HEK293 (cell line): ENCODE measurements around the gene FAM90A1.
A peak's percentile ranks its signal among the peaks of the same experiment; 100 is the strongest.
"Not testable (repeated sequence)": the region's sequence is repeated elsewhere in the genome, so short reads cannot be mapped to it uniquely, and the experiment has no call there.

Experiments used
- CTCF ChIA-PET: fragments of 350-600 bp; formaldehyde crosslinking; extraction: SDS; loops from one replicate; lab custom pipeline; 2021; ENCODE audit warnings: antibody characterized with exemption; lab: Yijun Ruan, JAX
- POLR2A ChIA-PET: fragments of 300-600 bp; formaldehyde crosslinking; extraction: SDS; loops from one replicate; lab custom pipeline; 2020; ENCODE audit warnings: antibody characterized with exemption, inconsistent platforms; lab: Yijun Ruan, JAX
- H3K27ac ChIP-seq: fragments of 200-500 bp; sonication (Bioruptor generic); 2 replicates; pipeline ENCODE4 v1.5.1; 2014; ENCODE audit warnings: low read depth, low read length, control low read depth, inconsistent platforms; ENCODE audit errors: extremely low read depth
- H3K36me3 ChIP-seq, 2 experiments: fragments of 200-500 bp in 1 of 2; sonication (Bioruptor generic) in 1 of 2; 1 replicate in 1 of 2; 2 replicates in 1 of 2; pipeline ENCODE4 v1.5.1; 2014 to 2017; ENCODE audit warnings: inconsistent platforms in 2 of 2, low read length in 2 of 2; ENCODE audit not compliant: control insufficient read depth in 2 of 2, insufficient read depth in 1 of 2
- H3K4me1 ChIP-seq: fragments of 200-500 bp; sonication (Bioruptor generic); 2 replicates; pipeline ENCODE4 v1.5.1; 2014; ENCODE audit warnings: mild to moderate bottlenecking, low read length, inconsistent platforms; ENCODE audit not compliant: control insufficient read depth, insufficient read depth
- H3K4me3 ChIP-seq: 2 replicates; pipeline ENCODE4 v1.5.1; 2011; ENCODE audit warnings: low read depth, mild to moderate bottlenecking, control low read depth, low read length, moderate library complexity
- H3K9me3 ChIP-seq: fragments of 200-500 bp; sonication (Bioruptor generic); 2 replicates; pipeline ENCODE4 v1.5.1; 2014; ENCODE audit warnings: low read depth, low read length, inconsistent platforms; ENCODE audit not compliant: control insufficient read depth, insufficient read depth
- BCL11B ChIP-seq: fragments of 450-650 bp; formaldehyde crosslinking; IDR thresholded peaks from 2 replicates; pipeline ENCODE4 v1.5.1; 2016; ENCODE audit warnings: low read depth, missing biosample characterization, missing genetic modification characterization
- GFI1B ChIP-seq: fragments of 450-650 bp; formaldehyde crosslinking; IDR thresholded peaks from 2 replicates; pipeline ENCODE4 v1.5.1; 2016; ENCODE audit warnings: missing biosample characterization, missing genetic modification characterization
- KLF10 ChIP-seq: fragments of 450-650 bp; IDR thresholded peaks from 2 replicates; pipeline ENCODE4 v1.5.1; 2018; ENCODE audit warnings: missing biosample characterization, mild to moderate bottlenecking, missing genetic modification characterization
- KLF16 ChIP-seq: fragments of 450-650 bp; formaldehyde crosslinking; IDR thresholded peaks from 2 replicates; pipeline ENCODE4 v1.5.1; 2017; ENCODE audit warnings: missing biosample characterization, missing genetic modification characterization
- RBAK ChIP-seq: fragments of 450-650 bp; formaldehyde crosslinking; IDR thresholded peaks from 2 replicates; pipeline ENCODE4 v1.5.1; 2016; ENCODE audit warnings: missing biosample characterization, missing genetic modification characterization
- REPIN1 ChIP-seq: fragments of 450-650 bp; formaldehyde crosslinking; IDR thresholded peaks from 2 replicates; pipeline ENCODE4 v1.5.1; 2017; ENCODE audit warnings: missing biosample characterization, missing genetic modification characterization, low read depth
- YY2 ChIP-seq: fragments of 450-650 bp; formaldehyde crosslinking; IDR thresholded peaks from 2 replicates; pipeline ENCODE4 v1.5.1; 2016; ENCODE audit warnings: missing biosample characterization, missing genetic modification characterization
- ZBTB20 ChIP-seq: fragments of 450-650 bp; formaldehyde crosslinking; IDR thresholded peaks from 2 replicates; pipeline ENCODE4 v1.5.1; 2016; ENCODE audit warnings: missing biosample characterization, missing genetic modification characterization
- ZNF10 ChIP-seq: fragments of 450-650 bp; formaldehyde crosslinking; IDR thresholded peaks from 2 replicates; pipeline ENCODE4 v1.5.1; 2017; ENCODE audit warnings: missing biosample characterization, missing genetic modification characterization
- ZNF16 ChIP-seq: fragments of 450-650 bp; formaldehyde crosslinking; IDR thresholded peaks from 2 replicates; pipeline ENCODE4 v1.5.1; 2016; ENCODE audit warnings: low read depth, missing biosample characterization, missing genetic modification characterization
- ZNF175 ChIP-seq: fragments of 450-650 bp; formaldehyde crosslinking; IDR thresholded peaks from 2 replicates; pipeline ENCODE4 v1.5.1; 2016; ENCODE audit warnings: missing biosample characterization, missing genetic modification characterization
- ZNF211 ChIP-seq: fragments of 450-650 bp; formaldehyde crosslinking; IDR thresholded peaks from 2 replicates; pipeline ENCODE4 v1.5.1; 2016; ENCODE audit warnings: low read depth, missing biosample characterization, missing genetic modification characterization
- ZNF423 ChIP-seq: fragments of 450-650 bp; formaldehyde crosslinking; IDR thresholded peaks from 2 replicates; pipeline ENCODE4 v1.5.1; 2016; ENCODE audit warnings: missing biosample characterization, missing genetic modification characterization
- ZNF433 ChIP-seq: fragments of 450-650 bp; formaldehyde crosslinking; IDR thresholded peaks from 2 replicates; pipeline ENCODE4 v1.5.1; 2016; ENCODE audit warnings: missing biosample characterization, missing genetic modification characterization, low read depth
- ZNF621 ChIP-seq: fragments of 450-650 bp; formaldehyde crosslinking; IDR thresholded peaks from 2 replicates; pipeline ENCODE4 v1.5.1; 2017; ENCODE audit warnings: missing biosample characterization, missing genetic modification characterization
- ZNF785 ChIP-seq: fragments of 450-650 bp; formaldehyde crosslinking; IDR thresholded peaks from 2 replicates; pipeline ENCODE4 v1.5.1; 2016; ENCODE audit warnings: missing biosample characterization, missing genetic modification characterization
- ZNF791 ChIP-seq: fragments of 450-650 bp; formaldehyde crosslinking; IDR thresholded peaks from 2 replicates; pipeline ENCODE4 v1.5.1; 2016; ENCODE audit warnings: missing biosample characterization, missing genetic modification characterization
- ZNF843 ChIP-seq: fragments of 450-650 bp; formaldehyde crosslinking; IDR thresholded peaks from 2 replicates; pipeline ENCODE4 v1.5.1; 2016; ENCODE audit warnings: missing biosample characterization, missing genetic modification characterization
- TF ChIP-seq, protein P1 (sequence below): fragments of 450-650 bp; formaldehyde crosslinking; IDR thresholded peaks from 2 replicates; pipeline ENCODE4 v1.5.1; 2017; ENCODE audit warnings: missing biosample characterization, mild to moderate bottlenecking, missing genetic modification characterization, moderate library complexity
- TF ChIP-seq, protein P2 (sequence below): fragments of 450-650 bp; formaldehyde crosslinking; IDR thresholded peaks from 2 replicates; pipeline ENCODE4 v1.5.1; 2016; ENCODE audit warnings: missing biosample characterization, missing genetic modification characterization
- TF ChIP-seq, protein P3 (sequence below): fragments of 450-650 bp; formaldehyde crosslinking; IDR thresholded peaks from 2 replicates; pipeline ENCODE4 v1.5.1; 2016; ENCODE audit warnings: missing biosample characterization, missing genetic modification characterization

The FAM90A1 gene

DNA sequence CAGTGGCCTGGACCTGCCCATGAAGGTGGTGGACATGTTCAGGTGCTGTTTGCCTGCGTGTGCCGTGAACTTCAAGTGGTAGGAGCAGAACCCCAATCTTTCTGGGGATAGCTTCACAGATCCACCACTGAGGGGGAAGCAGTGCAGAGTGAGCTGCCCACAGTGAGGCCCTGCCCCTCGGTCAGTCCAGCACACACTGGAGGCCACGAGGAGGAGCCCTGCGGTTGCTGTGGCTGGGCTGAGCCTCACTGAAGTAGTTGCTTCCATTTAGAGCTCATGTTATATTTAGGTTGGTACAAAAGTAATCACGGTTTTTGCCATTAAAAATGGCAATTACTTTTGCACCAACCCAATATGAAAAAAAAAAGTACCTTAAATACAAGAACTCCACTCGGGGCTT, 2.1 kb upstream of the FAM90A1 start:
- H3K27ac ChIP-seq, POLR2A ChIA-PET: not testable (repeated sequence)
- TF ChIP-seq, protein P1, sequence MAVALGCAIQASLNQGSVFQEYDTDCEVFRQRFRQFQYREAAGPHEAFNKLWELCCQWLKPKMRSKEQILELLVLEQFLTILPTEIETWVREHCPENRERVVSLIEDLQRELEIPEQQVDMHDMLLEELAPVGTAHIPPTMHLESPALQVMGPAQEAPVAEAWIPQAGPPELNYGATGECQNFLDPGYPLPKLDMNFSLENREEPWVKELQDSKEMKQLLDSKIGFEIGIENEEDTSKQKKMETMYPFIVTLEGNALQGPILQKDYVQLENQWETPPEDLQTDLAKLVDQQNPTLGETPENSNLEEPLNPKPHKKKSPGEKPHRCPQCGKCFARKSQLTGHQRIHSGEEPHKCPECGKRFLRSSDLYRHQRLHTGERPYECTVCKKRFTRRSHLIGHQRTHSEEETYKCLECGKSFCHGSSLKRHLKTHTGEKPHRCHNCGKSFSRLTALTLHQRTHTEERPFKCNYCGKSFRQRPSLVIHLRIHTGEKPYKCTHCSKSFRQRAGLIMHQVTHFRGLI, result peak; percentile 34; the same call in 1 of the 2 replicates
- TF ChIP-seq, all 188 proteins: peak for 1; not testable (repeated sequence) for 187
- not testable (repeated sequence) for H3K4me1 ChIP-seq, H3K4me3 ChIP-seq, H3K36me3 ChIP-seq, H3K9me3 ChIP-seq
- CTCF ChIA-PET, result interaction anchor here (0.7 kb wide), 2 partner anchors 112 to 138 kb away, joined by 3 read pairs; no protein-coding TSS in a partner anchor

DNA sequence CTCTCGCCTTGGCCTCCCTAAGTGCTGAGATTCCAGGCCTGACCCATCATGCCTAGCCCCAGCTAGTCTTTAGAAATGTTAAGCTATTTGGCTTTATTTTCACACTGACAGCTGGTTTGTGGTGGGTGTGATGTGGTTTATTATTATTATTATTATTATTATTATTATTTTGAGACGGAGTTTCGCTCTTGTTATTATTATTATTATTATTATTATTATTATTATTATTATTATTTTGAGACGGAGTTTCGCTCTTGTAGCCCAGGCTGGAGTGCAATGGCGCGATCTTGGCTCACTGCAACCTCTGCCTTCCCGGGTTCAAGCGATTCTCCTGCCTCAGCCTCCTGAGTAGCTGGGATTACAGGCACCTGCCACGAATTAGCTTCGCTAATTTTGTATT, 1.2 kb upstream of the FAM90A1 start:
- POLR2A ChIA-PET, H3K36me3 ChIP-seq, H3K9me3 ChIP-seq, H3K4me1 ChIP-seq, H3K27ac ChIP-seq, H3K4me3 ChIP-seq: not testable (repeated sequence)
- peak; percentile 37; the same call in 1 of the 2 replicates for TF ChIP-seq REPIN1 (tag by site-specific recombination)
- CTCF ChIA-PET, result interaction anchor here (0.6 to 1.5 kb wide), 4 partner anchors 8 to 528 kb away, joined by 3 to 9 read pairs (median 4); no protein-coding TSS in a partner anchor

DNA sequence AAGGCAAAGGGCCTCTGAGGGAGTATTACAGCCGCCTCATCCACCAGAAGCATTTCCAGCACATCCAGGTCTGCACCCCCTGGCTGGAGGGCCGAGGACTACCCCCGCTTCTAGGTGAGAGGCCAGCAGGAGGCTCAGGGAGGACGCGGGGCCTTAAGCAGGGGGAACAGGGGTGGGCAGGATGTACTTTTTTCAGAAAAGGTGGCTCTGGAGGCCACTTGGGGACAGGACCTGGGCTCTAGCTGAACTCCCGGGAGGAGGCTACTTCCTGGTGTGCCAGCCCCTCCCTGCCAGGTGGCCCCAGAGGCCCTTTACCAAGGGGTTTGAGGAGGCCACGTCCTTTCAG, 287 bp upstream of the FAM90A1 start:
- CTCF ChIA-PET, result interaction anchor here (1.5 kb wide), 2 partner anchors 9 to 118 kb away, joined by 3 to 9 read pairs; no protein-coding TSS in a partner anchor
- POLR2A ChIA-PET, H3K27ac ChIP-seq, H3K4me3 ChIP-seq, H3K9me3 ChIP-seq, H3K4me1 ChIP-seq, H3K36me3 ChIP-seq: not testable (repeated sequence)

DNA sequence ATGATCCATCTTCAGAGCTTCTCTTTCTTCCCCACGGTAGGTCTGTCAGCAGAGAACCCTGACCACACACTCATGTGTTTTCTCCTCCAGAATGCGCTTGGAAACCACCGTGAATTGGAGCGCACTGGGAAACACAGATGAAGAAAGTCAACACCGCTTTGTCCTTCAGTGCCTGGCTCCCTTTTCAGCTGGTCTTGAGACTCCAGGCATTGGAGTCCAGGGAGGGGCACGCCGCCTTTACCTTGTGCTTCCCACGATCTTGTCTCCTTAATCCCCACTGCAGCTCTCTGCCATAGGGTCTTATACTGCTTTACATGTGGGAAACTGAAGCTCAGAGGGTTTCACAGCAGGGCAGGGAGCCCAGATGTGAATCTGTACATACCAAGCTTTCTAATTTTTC, 1.1 kb downstream of the FAM90A1 start:
- no peaks in the 10 kb centered on the region for H3K4me1 ChIP-seq
- no peak overlapping the region for H3K27ac ChIP-seq
- POLR2A ChIA-PET, result interaction anchor here (0.8 kb wide), 1 partner anchor 126 kb away, joined by 5 read pairs; no protein-coding TSS in a partner anchor
- H3K36me3 ChIP-seq, result no peaks in the 10 kb centered on the region
- no peak for TF ChIP-seq ZNF791 (tag by site-specific recombination)
- TF ChIP-seq, protein P2, sequence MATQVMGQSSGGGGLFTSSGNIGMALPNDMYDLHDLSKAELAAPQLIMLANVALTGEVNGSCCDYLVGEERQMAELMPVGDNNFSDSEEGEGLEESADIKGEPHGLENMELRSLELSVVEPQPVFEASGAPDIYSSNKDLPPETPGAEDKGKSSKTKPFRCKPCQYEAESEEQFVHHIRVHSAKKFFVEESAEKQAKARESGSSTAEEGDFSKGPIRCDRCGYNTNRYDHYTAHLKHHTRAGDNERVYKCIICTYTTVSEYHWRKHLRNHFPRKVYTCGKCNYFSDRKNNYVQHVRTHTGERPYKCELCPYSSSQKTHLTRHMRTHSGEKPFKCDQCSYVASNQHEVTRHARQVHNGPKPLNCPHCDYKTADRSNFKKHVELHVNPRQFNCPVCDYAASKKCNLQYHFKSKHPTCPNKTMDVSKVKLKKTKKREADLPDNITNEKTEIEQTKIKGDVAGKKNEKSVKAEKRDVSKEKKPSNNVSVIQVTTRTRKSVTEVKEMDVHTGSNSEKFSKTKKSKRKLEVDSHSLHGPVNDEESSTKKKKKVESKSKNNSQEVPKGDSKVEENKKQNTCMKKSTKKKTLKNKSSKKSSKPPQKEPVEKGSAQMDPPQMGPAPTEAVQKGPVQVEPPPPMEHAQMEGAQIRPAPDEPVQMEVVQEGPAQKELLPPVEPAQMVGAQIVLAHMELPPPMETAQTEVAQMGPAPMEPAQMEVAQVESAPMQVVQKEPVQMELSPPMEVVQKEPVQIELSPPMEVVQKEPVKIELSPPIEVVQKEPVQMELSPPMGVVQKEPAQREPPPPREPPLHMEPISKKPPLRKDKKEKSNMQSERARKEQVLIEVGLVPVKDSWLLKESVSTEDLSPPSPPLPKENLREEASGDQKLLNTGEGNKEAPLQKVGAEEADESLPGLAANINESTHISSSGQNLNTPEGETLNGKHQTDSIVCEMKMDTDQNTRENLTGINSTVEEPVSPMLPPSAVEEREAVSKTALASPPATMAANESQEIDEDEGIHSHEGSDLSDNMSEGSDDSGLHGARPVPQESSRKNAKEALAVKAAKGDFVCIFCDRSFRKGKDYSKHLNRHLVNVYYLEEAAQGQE (tag by site-specific recombination), result no peak
- TF ChIP-seq BCL11B (tag by site-specific recombination), result no peak
- no peak for TF ChIP-seq ZNF16
- TF ChIP-seq ZBTB20 (tag by site-specific recombination), result no peak
- no peak for TF ChIP-seq YY2 (tag by site-specific recombination)
- no peak for TF ChIP-seq ZNF843 (tag by site-specific recombination)
- no peak for TF ChIP-seq ZNF785 (tag by site-specific recombination)
- no peak for TF ChIP-seq ZNF211 (tag by site-specific recombination)
- TF ChIP-seq RBAK, result no peak
- TF ChIP-seq, protein P3, sequence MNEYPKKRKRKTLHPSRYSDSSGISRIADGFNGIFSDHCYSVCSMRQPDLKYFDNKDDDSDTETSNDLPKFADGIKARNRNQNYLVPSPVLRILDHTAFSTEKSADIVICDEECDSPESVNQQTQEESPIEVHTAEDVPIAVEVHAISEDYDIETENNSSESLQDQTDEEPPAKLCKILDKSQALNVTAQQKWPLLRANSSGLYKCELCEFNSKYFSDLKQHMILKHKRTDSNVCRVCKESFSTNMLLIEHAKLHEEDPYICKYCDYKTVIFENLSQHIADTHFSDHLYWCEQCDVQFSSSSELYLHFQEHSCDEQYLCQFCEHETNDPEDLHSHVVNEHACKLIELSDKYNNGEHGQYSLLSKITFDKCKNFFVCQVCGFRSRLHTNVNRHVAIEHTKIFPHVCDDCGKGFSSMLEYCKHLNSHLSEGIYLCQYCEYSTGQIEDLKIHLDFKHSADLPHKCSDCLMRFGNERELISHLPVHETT (tag by site-specific recombination), result no peak
- TF ChIP-seq ZNF621 (tag by site-specific recombination), result no peak
- TF ChIP-seq ZNF423 (tag by site-specific recombination), result no peak
- TF ChIP-seq GFI1B (tag by site-specific recombination), result no peak
- TF ChIP-seq KLF16, result no peak
- no peak for TF ChIP-seq KLF10 (tag by site-specific recombination)
- TF ChIP-seq ZNF175 (tag by site-specific recombination), result no peak
- no peak for TF ChIP-seq ZNF10 (tag by site-specific recombination)
- TF ChIP-seq ZNF433, result no peak
- TF ChIP-seq, all 188 proteins: peak for 0
- Histone ChIP-seq H3K4me3 (no peak overlapping the region), H3K9me3 (no peaks in the 10 kb centered on the region)
- CTCF ChIA-PET, result no interaction called here

DNA sequence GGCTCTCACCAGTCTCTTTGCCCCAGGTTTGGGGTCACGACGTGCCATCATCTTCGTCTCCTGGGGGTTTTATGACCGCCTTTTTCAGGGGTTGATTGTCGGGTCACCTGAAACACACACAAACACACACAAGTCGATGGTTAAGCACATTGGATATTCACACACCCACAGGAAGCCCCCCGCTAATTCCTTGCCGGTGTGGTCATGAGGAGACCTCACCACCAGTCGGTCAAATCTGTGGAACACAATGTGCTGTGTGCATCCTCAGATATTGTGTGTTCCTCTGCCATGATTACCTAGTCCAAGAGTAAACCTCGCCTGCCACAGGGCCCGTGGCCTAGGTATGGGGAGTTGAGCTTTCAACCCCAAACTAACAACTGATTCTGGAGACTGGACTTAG, 2.6 kb downstream of the FAM90A1 start:
- H3K27ac ChIP-seq, H3K4me1 ChIP-seq, H3K36me3 ChIP-seq, CTCF ChIA-PET, POLR2A ChIA-PET, H3K9me3 ChIP-seq, H3K4me3 ChIP-seq: not testable (repeated sequence)
